Left ventricle myocardium superior (tissue), 1 donor: ENCODE measurements around the gene VSTM2L. TPM values are rescaled to one million over a fixed set of nuclear protein-coding genes. Genes with fewer than 3 reads are reported as not detected.

Experiments
- ATAC-seq: fragments of 200-7000 bp; cut with Tn5 transposase; one replicate; pipeline ENCODE4 v1.9.1; 2020; ENCODE audit warnings: mild to moderate bottlenecking, moderate library complexity
- DNase-seq: peaks from one replicate; pipeline ENCODE4 v3.0.0-alpha.2; 2020
- intact Hi-C: fragments of 100-400 bp; cut with micrococcal nuclease; formaldehyde crosslinking; loops from one replicate; pipeline ENCODE4 v1.11.0; 2022
- total RNA-seq: library from RNA; stranded (reverse); fragmentation: NEBNext Ultra II Directional; extraction: Animal tissue kit (Norgen Biotek cat#: 25700); gene quantifications from one replicate; pipeline ENCODE4 v1.2.1, GENCODE V29; 2021
- donor health status: DM: no; HTN: yes; CAD: no; lungs with severe emphysema.

The VSTM2L gene
- total RNA-seq, 1 donor from 2014 or later, result 10.3 TPM

GRCh38 chr20:37977786-37978185 lies 74.9 kb downstream of the VSTM2L start:
- no peak for ATAC-seq
- intact Hi-C loops, result no loop called here
- DNase-seq, result no peak

- intact Hi-C loops, result no loop called here
- DNase-seq (no peak), ATAC-seq (no peak)
Observed at GRCh38 chr20:37979021-37979985, 76.4 kb downstream of the VSTM2L start.

DNA sequence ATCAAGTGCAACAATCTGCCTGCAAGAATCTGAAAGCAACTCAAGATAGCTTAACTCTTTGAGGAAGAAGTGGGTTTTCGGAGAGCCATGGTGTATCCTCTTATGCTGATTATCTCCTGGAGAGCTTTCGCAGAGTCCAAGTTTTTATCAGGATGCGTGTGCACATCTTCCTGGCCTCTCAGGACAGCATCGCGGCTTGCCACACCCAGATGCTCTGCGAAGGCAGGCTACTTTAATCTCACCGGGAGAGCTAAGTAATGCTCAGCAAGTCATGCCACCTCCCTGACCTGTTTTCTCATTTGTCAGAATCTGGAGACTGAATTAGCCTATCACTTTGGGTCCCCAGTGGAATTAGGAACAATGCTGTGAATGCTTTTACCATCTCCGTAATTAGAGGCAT lies 77.5 kb downstream of the VSTM2L start:
- intact Hi-C loops, result no loop called here
- ATAC-seq, result no peak
- no peak for DNase-seq

DNA sequence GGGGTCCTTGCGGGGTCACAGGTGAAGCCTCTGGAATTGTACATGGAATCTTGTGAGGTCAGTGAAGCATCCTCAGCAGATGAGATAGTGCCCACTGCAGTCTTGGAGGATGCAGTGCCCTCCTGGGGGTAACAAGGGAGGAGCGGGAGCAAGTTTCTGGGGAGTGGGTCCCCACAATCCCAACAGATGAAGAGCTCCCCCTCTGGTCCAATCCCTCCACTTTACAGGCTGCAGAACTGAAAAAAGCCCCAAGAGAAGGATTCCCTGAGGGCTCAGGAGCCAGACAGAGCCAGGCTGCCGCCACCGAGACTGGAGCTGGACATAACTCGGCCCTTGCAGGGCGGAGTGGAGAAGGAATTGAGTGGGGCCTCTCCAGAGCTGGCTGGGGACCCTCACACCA lies 77.9 kb downstream of the VSTM2L start:
- ATAC-seq (no peak), DNase-seq (no peak)
- intact Hi-C loops, result no loop called here

- ATAC-seq (no peak), DNase-seq (no peak)
- intact Hi-C loops, result no loop called here
Observed at GRCh38 chr20:37981568-37981967, 78.6 kb downstream of the VSTM2L start.

- ATAC-seq (no peak), DNase-seq (no peak)
- intact Hi-C loops, result no loop called here
Observed at GRCh38 chr20:37983286-37983685, 80.4 kb downstream of the VSTM2L start.

- peak; percentile 59 for DNase-seq
- intact Hi-C loops, result no loop called here
- ATAC-seq, result peak; percentile 52
Observed at GRCh38 chr20:37984018-37984785, 81.3 kb downstream of the VSTM2L start.

DNA sequence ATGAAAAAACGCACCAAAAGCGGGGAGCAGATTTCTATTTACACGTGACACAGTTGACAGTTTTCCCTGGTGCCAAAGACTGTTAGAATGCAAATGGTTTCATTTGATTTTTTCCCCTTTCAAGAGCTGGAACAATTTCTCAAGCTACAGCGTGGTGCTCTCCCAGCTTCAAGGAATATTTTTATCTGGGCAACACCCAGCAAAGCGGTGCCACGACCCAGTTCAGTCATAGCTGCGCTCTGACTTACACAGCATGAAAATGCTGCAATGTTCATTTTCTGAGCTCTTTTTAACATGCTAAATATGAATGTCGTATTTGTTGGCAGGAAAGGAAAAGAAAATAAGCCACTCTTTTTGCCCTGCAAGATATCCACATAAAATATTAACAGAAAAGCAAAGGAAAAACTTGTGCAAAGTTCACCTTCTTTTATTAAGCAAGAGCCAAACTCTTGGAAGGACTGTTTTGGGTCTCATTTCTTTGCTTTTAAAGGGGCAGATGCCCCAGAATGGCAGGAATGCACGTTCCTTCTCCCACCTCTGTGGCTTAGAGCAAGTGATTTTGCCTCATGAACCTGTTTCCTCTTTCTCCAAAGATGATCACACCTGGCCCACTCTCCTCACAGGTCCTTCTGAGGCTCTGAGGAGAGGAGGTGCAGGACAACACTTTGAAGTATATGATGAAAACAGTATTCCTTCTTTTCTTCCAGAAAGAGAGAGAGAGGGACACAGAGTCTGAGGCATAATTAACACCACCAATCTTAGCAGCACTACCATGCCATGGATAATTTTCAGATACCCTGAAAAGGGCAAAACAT lies 83.3 kb downstream of the VSTM2L start:
- intact Hi-C loops, result no loop called here
- ATAC-seq (no peak), DNase-seq (no peak)

- DNase-seq (peak; percentile 84), ATAC-seq (peak; percentile 70)
- intact Hi-C loops, result no loop called here
Observed at GRCh38 chr20:37986873-37987601, 84.1 kb downstream of the VSTM2L start.

DNA sequence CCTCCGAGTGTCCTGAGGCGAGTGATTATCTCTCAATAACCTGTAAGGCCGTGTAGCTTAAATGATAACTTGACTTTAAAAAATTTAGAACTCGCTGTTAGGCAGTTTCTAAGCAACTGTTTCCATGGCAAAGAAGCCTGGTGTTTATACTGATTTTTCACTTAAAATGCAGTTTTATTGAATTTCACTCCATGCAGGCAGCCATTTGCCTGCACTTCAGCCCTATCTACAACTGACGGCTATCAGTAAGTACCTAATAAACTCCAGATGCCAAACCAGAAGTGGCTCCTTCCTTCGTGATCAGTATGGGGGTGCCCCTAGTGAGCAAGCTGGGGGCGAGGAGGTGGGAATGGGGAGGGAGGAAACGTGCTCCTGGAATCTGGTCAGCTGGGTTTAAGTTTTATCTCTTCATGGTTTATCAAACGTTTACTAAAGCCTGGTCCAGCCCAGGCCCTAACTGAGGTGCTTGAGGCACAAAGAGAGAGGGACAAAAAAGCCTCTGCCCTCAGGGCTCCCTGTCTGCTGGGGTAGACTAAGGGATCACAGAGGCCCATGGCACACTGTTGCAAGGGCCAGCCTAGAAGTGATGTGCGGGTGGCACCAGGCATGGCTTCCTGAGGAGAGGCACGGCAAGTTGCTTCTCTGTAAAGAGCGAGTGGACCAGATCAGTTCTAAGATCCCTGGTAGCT lies 84.8 kb downstream of the VSTM2L start:
- DNase-seq (no peak), ATAC-seq (no peak)
- intact Hi-C loops, result no loop called here

GRCh38 chr20:37988306-37988954 lies 85.5 kb downstream of the VSTM2L start:
- ATAC-seq (no peak), DNase-seq (no peak)
- intact Hi-C loops, result no loop called here

DNA sequence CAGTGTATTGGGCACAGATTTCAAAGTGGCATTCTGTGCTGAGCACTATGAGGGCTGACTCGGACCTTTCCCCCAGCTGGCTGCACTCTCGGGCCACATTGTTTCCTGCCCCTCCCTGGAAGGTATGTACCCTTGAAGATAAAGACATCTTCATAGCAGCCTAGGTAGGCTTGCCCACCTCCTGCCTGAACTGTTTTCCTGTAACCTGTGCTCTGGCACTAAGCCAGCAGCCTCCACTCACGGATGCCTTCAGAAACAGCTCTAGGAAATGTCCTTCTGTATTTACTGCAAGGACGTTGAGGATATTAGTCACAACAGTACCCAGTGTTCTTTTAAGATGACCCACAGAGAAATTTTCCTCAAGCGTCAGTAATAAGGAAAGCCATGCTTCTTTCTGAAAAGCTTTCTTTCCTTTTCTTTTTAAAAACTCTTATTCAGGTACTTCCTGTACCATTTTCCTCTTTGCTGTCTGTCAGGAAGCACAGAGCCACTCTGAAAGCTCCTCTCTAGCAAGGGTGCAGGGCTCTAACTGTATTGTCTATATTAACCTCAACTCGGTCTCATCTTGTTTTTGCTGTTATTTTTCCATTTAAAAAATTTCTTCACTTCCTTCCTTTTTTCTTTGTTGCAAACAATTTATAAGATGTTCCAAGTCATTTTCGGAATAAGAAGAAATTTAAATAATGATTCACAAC lies 86.8 kb downstream of the VSTM2L start:
- ATAC-seq (peak; percentile 33), DNase-seq (peak; percentile 56)
- intact Hi-C loops, result no loop called here

DNA sequence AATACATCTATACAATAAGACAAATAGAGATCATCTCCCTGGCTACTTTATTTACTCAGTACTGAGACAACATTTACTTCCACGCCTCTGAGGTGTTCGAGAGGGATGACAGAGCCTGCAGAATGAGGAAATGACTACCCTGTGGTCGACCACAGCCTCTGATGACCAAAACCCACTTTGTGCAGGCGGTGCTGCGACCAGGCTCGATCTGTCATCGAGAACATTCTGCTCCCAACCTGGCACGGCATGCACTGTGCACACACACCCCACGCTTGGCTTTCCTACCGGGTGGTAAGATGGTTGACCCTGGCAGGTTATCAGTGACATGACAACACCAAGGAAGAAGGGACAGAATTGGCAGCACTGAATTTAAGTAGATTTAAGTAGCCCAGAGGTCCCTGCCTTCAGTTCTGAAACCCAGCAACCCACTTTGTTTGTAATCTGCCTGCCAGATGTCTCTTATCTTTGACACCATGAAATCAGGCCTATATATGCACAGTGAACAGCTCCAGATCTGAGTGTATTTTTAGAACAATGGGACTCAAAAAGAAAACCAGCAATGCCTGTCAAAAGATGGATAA lies 87.7 kb downstream of the VSTM2L start:
- peak; percentile 64 for ATAC-seq
- intact Hi-C loops, result no loop called here
- DNase-seq, result peak; percentile 82

DNA sequence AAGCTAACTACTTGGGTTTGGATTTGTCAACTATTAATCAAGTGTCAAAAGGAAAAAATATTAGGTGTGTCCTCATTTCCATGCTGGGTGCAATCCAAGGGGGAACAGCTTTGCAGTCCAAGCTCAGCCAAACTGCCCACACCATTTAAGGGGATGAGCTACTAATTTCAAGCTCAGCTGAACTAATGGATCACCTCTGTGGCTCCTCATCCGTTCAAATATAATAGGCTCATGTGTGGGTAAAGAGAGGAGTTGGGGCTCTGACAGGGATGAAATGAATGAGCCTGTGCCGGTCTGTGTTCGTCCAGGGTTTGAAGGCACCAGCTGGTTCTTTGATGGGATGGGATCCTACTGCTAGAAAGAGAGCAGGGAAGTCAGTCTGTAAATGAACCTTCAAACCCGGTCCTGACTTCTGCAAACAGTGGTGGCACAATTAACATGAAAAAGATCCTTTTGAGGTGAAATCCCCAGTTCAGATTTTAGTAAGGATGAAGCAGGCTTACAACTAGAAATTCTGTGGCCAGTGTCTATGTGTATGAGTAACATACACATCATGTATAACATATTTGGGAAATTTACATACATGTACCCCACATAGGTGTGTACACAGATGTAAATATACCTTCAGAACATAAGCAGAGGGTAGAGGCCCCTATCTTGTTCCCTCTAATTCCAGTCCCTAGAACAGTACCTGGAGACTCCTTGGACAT lies 88.4 kb downstream of the VSTM2L start:
- intact Hi-C loops, result no loop called here
- ATAC-seq, result no peak
- DNase-seq, result no peak

GRCh38 chr20:37991908-37992307 lies 89.0 kb downstream of the VSTM2L start:
- DNase-seq (no peak), ATAC-seq (no peak)
- intact Hi-C loops, result no loop called here

- DNase-seq, result peak; percentile 60
- ATAC-seq, result peak; percentile 74
- intact Hi-C loops, result no loop called here
Observed at GRCh38 chr20:37992802-37993409, 90.0 kb downstream of the VSTM2L start.
